DND-41 (cell line): ENCODE measurements around the gene CHN2.

Source experiments
- EZH2 ChIP-seq: IDR thresholded peaks from 3 replicates; pipeline ENCODE4 v1.6.1; 2012; ENCODE audit warnings: borderline replicate concordance, low read depth, mild to moderate bottlenecking, moderate library complexity, low read length, inconsistent platforms; ENCODE audit not compliant: severe bottlenecking
- TF ChIP-seq, protein P1 (sequence below): IDR thresholded peaks from 2 replicates; pipeline ENCODE4 v1.5.1; 2012; ENCODE audit warnings: borderline replicate concordance, low read length, moderate library complexity, mild to moderate bottlenecking; ENCODE audit not compliant: poor library complexity, severe bottlenecking; ENCODE audit errors: extremely low read depth

- TF ChIP-seq, protein P1, sequence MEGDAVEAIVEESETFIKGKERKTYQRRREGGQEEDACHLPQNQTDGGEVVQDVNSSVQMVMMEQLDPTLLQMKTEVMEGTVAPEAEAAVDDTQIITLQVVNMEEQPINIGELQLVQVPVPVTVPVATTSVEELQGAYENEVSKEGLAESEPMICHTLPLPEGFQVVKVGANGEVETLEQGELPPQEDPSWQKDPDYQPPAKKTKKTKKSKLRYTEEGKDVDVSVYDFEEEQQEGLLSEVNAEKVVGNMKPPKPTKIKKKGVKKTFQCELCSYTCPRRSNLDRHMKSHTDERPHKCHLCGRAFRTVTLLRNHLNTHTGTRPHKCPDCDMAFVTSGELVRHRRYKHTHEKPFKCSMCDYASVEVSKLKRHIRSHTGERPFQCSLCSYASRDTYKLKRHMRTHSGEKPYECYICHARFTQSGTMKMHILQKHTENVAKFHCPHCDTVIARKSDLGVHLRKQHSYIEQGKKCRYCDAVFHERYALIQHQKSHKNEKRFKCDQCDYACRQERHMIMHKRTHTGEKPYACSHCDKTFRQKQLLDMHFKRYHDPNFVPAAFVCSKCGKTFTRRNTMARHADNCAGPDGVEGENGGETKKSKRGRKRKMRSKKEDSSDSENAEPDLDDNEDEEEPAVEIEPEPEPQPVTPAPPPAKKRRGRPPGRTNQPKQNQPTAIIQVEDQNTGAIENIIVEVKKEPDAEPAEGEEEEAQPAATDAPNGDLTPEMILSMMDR, result no peak
- TF ChIP-seq EZH2, result no peak
Measured at GRCh38 chr7:29415215-29415614, 220.6 kb downstream of the CHN2 start.
